Mesendoderm (in vitro differentiated cells): ENCODE measurements around the gene ST8SIA5.

Experiments
- DNase-seq: peaks from one replicate; pipeline ENCODE4 v3.0.0; 2013
- H2AK5ac ChIP-seq: 2 replicates; pipeline ENCODE4 v1.6.1; 2013; ENCODE audit warnings: low read length, inconsistent platforms
- H2BK120ac ChIP-seq: 2 replicates; pipeline ENCODE4 v1.6.1; 2013; ENCODE audit warnings: low read depth, mild to moderate bottlenecking, low read length, moderate library complexity, mixed read lengths
- H2BK15ac ChIP-seq: replicated peaks from 2 replicates; pipeline ENCODE4 v1.6.1; 2013; ENCODE audit warnings: low read depth, mild to moderate bottlenecking, moderate library complexity
- H2BK5ac ChIP-seq: 2 replicates; pipeline ENCODE4 v1.6.1; 2013; ENCODE audit warnings: low read length, inconsistent platforms
- H3K18ac ChIP-seq: 2 replicates; pipeline ENCODE4 v1.6.1; 2013; ENCODE audit warnings: mild to moderate bottlenecking, low read length, mixed read lengths
- H3K23ac ChIP-seq: one replicate; pipeline ENCODE4 v1.6.1; 2013; ENCODE audit warnings: low read length
- H3K27ac ChIP-seq: 2 replicates; pipeline ENCODE4 v1.5.1; 2013; ENCODE audit warnings: low read depth, mild to moderate bottlenecking, inconsistent platforms, low read length, moderate library complexity
- H3K27me3 ChIP-seq: 2 replicates; pipeline ENCODE4 v1.6.1; 2013; ENCODE audit warnings: low read length, control low read depth, mild to moderate bottlenecking, inconsistent platforms; ENCODE audit not compliant: insufficient read depth, poor library complexity
- H3K36me3 ChIP-seq: 2 replicates; pipeline ENCODE4 v1.6.1; 2013; ENCODE audit warnings: low read length, inconsistent platforms; ENCODE audit not compliant: control insufficient read depth, insufficient read depth
- H3K4ac ChIP-seq: one replicate; pipeline ENCODE4 v1.6.1; 2013; ENCODE audit warnings: low read depth, mild to moderate bottlenecking, low read length, moderate library complexity
- H3K4me1 ChIP-seq: 2 replicates; pipeline ENCODE4 v1.6.1; 2013; ENCODE audit warnings: low read depth, low read length, inconsistent platforms; ENCODE audit not compliant: control insufficient read depth
- H3K4me2 ChIP-seq: 2 replicates; pipeline ENCODE4 v1.6.1; 2013; ENCODE audit warnings: low read length
- H3K4me3 ChIP-seq: 2 replicates; pipeline ENCODE4 v1.5.1; 2013; ENCODE audit warnings: mild to moderate bottlenecking, low read length
- H3K56ac ChIP-seq: one replicate; pipeline ENCODE4 v1.6.1; 2013; ENCODE audit warnings: low read length
- H3K79me1 ChIP-seq: 2 replicates; pipeline ENCODE4 v1.6.1; 2013; ENCODE audit warnings: low read length, inconsistent platforms
- H3K79me2 ChIP-seq: 2 replicates; pipeline ENCODE4 v1.6.1; 2013; ENCODE audit warnings: mild to moderate bottlenecking, low read length; ENCODE audit not compliant: control insufficient read depth, insufficient read depth
- H3K9ac ChIP-seq: 2 replicates; pipeline ENCODE4 v1.6.1; 2013; ENCODE audit warnings: low read length, inconsistent platforms
- H4K5ac ChIP-seq: one replicate; pipeline ENCODE4 v1.6.1; 2013; ENCODE audit warnings: low read length
- H4K8ac ChIP-seq: one replicate; pipeline ENCODE4 v1.6.1; 2013; ENCODE audit warnings: low read depth, mild to moderate bottlenecking, control low read depth, low read length, moderate library complexity
- WGBS: extraction: QIAGEN DNeasy Blood & Tissue Kit; methylation state at CpG from one replicate; pipeline ENCODE4 v1.1.7; 2013; ENCODE audit warnings: low lambda C conversion rate, missing lambda C conversion rate; ENCODE audit not compliant: insufficient coverage; ENCODE audit errors: extremely low coverage; 5-methylcytosine and 5-hydroxymethylcytosine counted together

ST8SIA5 gene

DNA sequence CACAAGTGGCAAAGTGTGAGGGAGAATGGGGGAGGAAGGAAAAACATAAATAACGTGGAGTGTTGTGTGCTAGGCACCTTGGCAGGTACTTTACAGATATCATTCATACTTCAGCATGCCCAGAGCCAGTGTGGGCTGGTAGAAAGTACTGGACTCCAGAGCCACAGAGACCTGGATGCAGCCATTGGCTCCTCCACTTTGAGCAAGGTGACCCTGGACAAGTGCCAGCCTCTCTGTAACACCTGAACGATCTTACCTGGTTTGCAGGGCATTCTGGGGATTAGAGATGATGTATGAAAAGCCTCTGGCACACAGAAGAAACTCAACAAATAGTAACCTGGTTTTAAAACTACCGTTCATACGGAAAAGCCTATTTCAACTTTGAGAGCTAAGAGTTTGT lies 106.2 kb downstream of the ST8SIA5 start:
- no peaks in the 10 kb centered on the region for H3K27me3 ChIP-seq
- H3K79me1 ChIP-seq, result no peaks in the 10 kb centered on the region
- WGBS, result no CpG with 5 or more reads among the region's 4 CpGs
- no peak overlapping the region for H3K4ac ChIP-seq
- no peak overlapping the region for H3K4me3 ChIP-seq
- H2BK15ac ChIP-seq, result no peak overlapping the region
- no peak overlapping the region for H2BK120ac ChIP-seq
- H3K18ac ChIP-seq, result no peak overlapping the region
- H3K27ac ChIP-seq, result no peak overlapping the region
- H3K9ac ChIP-seq, result no peak overlapping the region
- DNase-seq, result no peak
- no peak overlapping the region for H3K56ac ChIP-seq
- H3K79me2 ChIP-seq, result no peaks in the 10 kb centered on the region
- H3K36me3 ChIP-seq, result no peaks in the 10 kb centered on the region
- no peak overlapping the region for H4K8ac ChIP-seq
- no peak overlapping the region for H3K23ac ChIP-seq
- H3K4me2 ChIP-seq, result no peak overlapping the region
- H4K5ac ChIP-seq, result no peak overlapping the region
- no peaks in the 10 kb centered on the region for H3K4me1 ChIP-seq
- no peak overlapping the region for H2AK5ac ChIP-seq
- H2BK5ac ChIP-seq, result no peak overlapping the region

DNA sequence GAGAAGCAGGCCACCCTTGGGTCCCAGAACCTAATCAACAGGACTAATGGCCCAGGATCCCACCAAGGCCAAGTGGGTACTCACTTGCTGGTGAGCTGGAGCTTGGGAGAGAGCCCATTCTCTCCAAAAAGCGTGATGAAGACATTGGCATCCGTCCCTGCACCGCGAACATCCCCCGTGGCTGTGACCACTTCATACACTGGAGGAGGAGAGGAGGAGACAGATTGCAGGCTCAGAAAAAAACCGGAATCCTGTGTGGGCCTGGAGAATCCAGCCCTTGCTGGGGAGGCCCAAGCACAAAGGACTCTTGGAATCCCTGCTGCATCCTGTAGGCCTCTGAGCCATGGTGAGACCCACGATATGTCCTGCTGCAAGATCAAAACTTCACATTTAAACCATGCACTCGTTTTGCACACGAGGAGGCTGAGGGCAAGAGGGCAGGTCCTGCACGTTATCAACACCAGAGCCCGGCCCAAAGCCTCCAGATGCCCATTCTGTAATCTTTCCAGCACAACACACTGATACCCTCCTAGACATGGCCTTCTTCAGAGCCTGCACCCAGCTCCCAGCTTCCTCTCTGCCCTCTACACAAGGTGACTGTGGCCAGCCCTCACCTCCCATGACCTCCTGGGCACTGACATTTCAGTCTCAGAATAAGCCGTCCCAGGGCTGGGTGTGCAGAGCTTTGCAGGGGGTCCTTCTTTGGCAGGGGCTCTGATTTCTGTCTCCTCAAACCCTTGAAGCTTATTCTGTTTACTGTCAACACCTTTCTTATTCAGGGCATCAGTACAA lies 107.6 kb downstream of the ST8SIA5 start:
- H3K56ac ChIP-seq, result no peak overlapping the region
- no peak overlapping the region for H2BK15ac ChIP-seq
- no peaks in the 10 kb centered on the region for H3K36me3 ChIP-seq
- no peak overlapping the region for H3K23ac ChIP-seq
- no CpG with 5 or more reads among the region's 12 CpGs for WGBS
- no peak overlapping the region for H4K8ac ChIP-seq
- H3K4me1 ChIP-seq, result no peaks in the 10 kb centered on the region
- no peak overlapping the region for H3K9ac ChIP-seq
- H3K4me2 ChIP-seq, result no peak overlapping the region
- no peaks in the 10 kb centered on the region for H3K27me3 ChIP-seq
- H3K4me3 ChIP-seq, result no peak overlapping the region
- no peaks in the 10 kb centered on the region for H3K79me2 ChIP-seq
- no peak overlapping the region for H2BK5ac ChIP-seq
- no peak overlapping the region for H3K4ac ChIP-seq
- H2BK120ac ChIP-seq, result no peak overlapping the region
- no peak for DNase-seq
- H3K27ac ChIP-seq, result no peak overlapping the region
- H4K5ac ChIP-seq, result no peak overlapping the region
- H2AK5ac ChIP-seq, result no peak overlapping the region
- no peak overlapping the region for H3K18ac ChIP-seq
- H3K79me1 ChIP-seq, result no peaks in the 10 kb centered on the region

DNA sequence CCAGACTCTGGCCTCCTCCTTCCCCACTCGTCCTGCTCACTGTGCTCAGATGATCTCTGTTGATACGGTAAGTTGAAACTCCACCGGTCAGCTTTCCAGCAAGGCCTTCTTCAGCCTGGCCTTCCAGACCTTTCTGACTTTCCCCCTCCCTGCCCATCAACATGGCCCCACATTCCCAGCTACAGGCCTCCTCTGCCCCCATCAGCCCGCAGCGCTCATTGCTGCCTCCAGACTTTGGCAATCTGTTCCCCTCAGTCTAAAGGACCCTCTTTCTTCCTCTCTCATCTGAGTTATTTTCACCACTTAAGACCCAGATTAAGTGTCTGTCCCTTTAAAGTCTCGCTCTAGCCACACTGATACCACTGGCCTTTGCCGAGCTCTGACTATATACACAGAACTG lies 110.4 kb downstream of the ST8SIA5 start:
- Histone ChIP-seq H2AK5ac (no peak overlapping the region), H2BK5ac (no peak overlapping the region), H2BK120ac (no peak overlapping the region), H3K18ac (no peak overlapping the region), H4K5ac (no peak overlapping the region), H3K4me3 (no peak overlapping the region), H3K79me1 (no peaks in the 10 kb centered on the region), H3K4me1 (no peaks in the 10 kb centered on the region), H3K27me3 (no peaks in the 10 kb centered on the region), H3K4me2 (no peak overlapping the region), H3K27ac (no peak overlapping the region), H3K23ac (no peak overlapping the region), H3K56ac (no peak overlapping the region), H3K4ac (no peak overlapping the region), H3K9ac (no peak overlapping the region), H2BK15ac (no peak overlapping the region), H4K8ac (no peak overlapping the region), H3K79me2 (no peaks in the 10 kb centered on the region), H3K36me3 (no peaks in the 10 kb centered on the region)
- DNase-seq, result no peak
- WGBS, result no CpG with 5 or more reads among the region's 7 CpGs

DNA sequence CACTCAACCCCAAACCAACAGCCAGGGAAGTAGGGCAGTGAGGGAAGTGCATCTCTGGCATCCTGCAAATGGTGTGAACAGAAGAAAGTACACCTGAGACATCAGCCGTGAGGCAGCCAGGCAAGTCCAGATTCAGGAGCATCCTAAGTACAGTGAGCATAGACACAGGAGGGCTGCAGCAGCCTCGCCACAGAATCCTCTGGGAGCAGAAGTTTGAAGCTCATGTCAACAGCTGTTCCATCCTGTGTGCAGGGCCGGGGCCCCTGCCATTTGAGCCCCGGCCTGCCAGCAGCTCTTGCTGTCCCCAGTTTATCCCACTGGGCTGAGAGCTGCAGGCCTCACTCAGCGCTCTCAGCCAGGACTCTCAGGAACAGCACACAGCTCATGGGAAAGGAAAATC lies 114.3 kb downstream of the ST8SIA5 start:
- H3K27me3 ChIP-seq, result no peaks in the 10 kb centered on the region
- H3K4me2 ChIP-seq, result no peak overlapping the region
- H2BK5ac ChIP-seq, result no peak overlapping the region
- H3K27ac ChIP-seq, result no peak overlapping the region
- no peak overlapping the region for H3K18ac ChIP-seq
- H3K4ac ChIP-seq, result no peak overlapping the region
- no peak for DNase-seq
- H3K79me1 ChIP-seq, result no peaks in the 10 kb centered on the region
- H2BK15ac ChIP-seq, result no peak overlapping the region
- H3K79me2 ChIP-seq, result no peaks in the 10 kb centered on the region
- H4K5ac ChIP-seq, result no peak overlapping the region
- H2BK120ac ChIP-seq, result no peak overlapping the region
- no CpG with 5 or more reads among the region's 5 CpGs for WGBS
- no peaks in the 10 kb centered on the region for H3K36me3 ChIP-seq
- no peak overlapping the region for H2AK5ac ChIP-seq
- H3K4me3 ChIP-seq, result no peak overlapping the region
- H3K56ac ChIP-seq, result no peak overlapping the region
- no peak overlapping the region for H3K23ac ChIP-seq
- no peaks in the 10 kb centered on the region for H3K4me1 ChIP-seq
- H4K8ac ChIP-seq, result no peak overlapping the region
- no peak overlapping the region for H3K9ac ChIP-seq

DNA sequence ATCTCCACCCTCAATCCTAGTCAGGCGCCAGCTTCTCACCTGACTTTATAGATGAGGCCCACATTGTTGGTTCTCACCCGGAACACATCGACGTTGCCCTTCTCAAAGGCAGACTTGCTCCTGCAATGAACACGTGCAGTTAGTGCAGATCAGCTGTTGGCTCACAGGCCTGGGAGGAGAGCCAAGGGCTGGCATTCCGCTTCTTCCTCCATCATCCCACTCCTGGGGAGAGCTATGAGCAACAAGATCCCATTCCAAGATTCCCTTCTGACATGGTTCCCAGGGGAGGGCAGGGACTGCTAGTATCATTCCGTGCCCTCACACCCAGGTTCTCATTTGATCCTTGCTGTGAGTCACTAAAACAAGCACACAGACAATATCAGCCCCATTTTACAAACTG lies 114.9 kb downstream of the ST8SIA5 start:
- H2BK5ac ChIP-seq, result no peak overlapping the region
- no peaks in the 10 kb centered on the region for H3K79me1 ChIP-seq
- H3K56ac ChIP-seq, result no peak overlapping the region
- H2BK15ac ChIP-seq, result no peak overlapping the region
- no peak overlapping the region for H2BK120ac ChIP-seq
- H2AK5ac ChIP-seq, result no peak overlapping the region
- WGBS, result no CpG with 5 or more reads among the region's 7 CpGs
- no peak overlapping the region for H4K8ac ChIP-seq
- no peak overlapping the region for H3K4me2 ChIP-seq
- H3K27me3 ChIP-seq, result no peaks in the 10 kb centered on the region
- H3K23ac ChIP-seq, result no peak overlapping the region
- no peak overlapping the region for H3K9ac ChIP-seq
- no peaks in the 10 kb centered on the region for H3K36me3 ChIP-seq
- H3K4ac ChIP-seq, result no peak overlapping the region
- H3K4me3 ChIP-seq, result no peak overlapping the region
- no peaks in the 10 kb centered on the region for H3K4me1 ChIP-seq
- H4K5ac ChIP-seq, result no peak overlapping the region
- H3K18ac ChIP-seq, result no peak overlapping the region
- no peaks in the 10 kb centered on the region for H3K79me2 ChIP-seq
- DNase-seq, result no peak
- H3K27ac ChIP-seq, result no peak overlapping the region

DNA sequence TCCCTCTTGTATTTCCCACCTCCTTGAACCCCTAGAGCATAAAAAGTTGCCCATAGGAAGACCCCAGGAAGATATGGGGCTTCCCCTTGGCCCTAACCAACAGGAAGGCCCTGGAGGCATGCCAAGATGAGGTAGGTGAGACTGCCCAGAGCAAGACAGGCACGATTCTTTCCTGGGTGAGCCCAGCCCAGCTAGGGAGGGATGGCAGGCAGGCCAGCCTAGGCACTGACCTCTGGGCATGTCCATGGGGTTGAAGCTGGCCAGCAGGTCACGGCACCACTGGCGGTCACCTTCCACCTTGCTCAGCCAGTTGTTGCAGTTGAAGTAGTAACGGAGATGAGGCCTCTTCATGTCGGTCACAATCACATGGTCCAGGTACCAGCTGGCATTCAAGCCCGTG lies 117.5 kb downstream of the ST8SIA5 start:
- H3K79me1 ChIP-seq, result no peaks in the 10 kb centered on the region
- H3K79me2 ChIP-seq, result no peaks in the 10 kb centered on the region
- H3K36me3 ChIP-seq, result no peaks in the 10 kb centered on the region
- no peak overlapping the region for H3K9ac ChIP-seq
- H2AK5ac ChIP-seq, result no peak overlapping the region
- H3K4me2 ChIP-seq, result no peak overlapping the region
- no peak overlapping the region for H4K8ac ChIP-seq
- no peak overlapping the region for H4K5ac ChIP-seq
- no peak overlapping the region for H3K18ac ChIP-seq
- H2BK15ac ChIP-seq, result no peak overlapping the region
- no peak overlapping the region for H2BK120ac ChIP-seq
- no peak overlapping the region for H3K23ac ChIP-seq
- no CpG with 5 or more reads among the region's 6 CpGs for WGBS
- DNase-seq, result no peak
- H3K4ac ChIP-seq, result no peak overlapping the region
- H3K27me3 ChIP-seq, result no peaks in the 10 kb centered on the region
- no peak overlapping the region for H3K4me3 ChIP-seq
- H3K27ac ChIP-seq, result no peak overlapping the region
- no peaks in the 10 kb centered on the region for H3K4me1 ChIP-seq
- H3K56ac ChIP-seq, result no peak overlapping the region
- no peak overlapping the region for H2BK5ac ChIP-seq
